Sciatic nerve (tissue), 2 donors: ENCODE results near the gene HERC4. TPM values are rescaled to one million over a fixed set of nuclear protein-coding genes. Genes with fewer than 3 reads are reported as not detected.
"Not testable (repeated sequence)": the region's sequence is repeated elsewhere in the genome, so short reads cannot be mapped to it uniquely, and the experiment has no call there.

Source experiments
- ATAC-seq: fragments of 200-7000 bp; cut with Tn5 transposase; one replicate; pipeline ENCODE4 v1.9.1; 2020; ENCODE audit warnings: mild to moderate bottlenecking, moderate library complexity
- DNase-seq: peaks from one replicate; pipeline ENCODE4 v3.0.0-alpha.2; 2020; ENCODE audit warnings: low spot score
- intact Hi-C: fragments of 100-400 bp; cut with DNase I; formaldehyde crosslinking; loops from one replicate; pipeline ENCODE4 v1.14.2; 2022
- total RNA-seq: library from RNA; stranded (reverse); fragmentation: NEBNext Ultra II Directional; extraction: Animal tissue kit (Norgen Biotek cat#: 25700); gene quantifications from one replicate; pipeline ENCODE4 v1.2.1, GENCODE V29; 2021
- donor health status: DM: no; HTN: no; CAD: no.
- donor health status: DM: no; HTN: no; CAD: no.

HERC4 gene
- total RNA-seq, 1 donor from 2014 or later = 95.1 TPM

GRCh38 chr10:68067029-68067428 lies 8.1 kb downstream of the HERC4 start:
- ATAC-seq (no peak), DNase-seq (no peak)
- intact Hi-C loops = no loop called here

DNA sequence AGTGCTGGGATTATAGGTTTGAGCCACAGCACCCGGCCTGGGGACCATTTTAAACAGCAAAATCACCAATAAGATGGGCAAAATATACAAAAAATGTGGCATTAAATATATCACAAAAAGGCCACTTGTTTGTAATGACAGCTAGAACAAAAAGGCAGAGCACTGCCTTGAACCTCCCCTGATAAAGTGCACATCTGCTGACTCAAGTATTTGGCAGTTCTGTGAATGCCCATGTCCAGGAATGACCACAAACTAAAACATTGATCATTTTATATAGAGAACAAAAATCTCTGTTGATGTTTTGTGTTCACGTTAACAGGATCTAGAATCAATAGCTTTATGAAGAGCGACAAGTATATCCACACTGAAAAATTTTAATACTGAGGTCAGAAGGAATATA lies 21.5 kb downstream of the HERC4 start:
- no peak for ATAC-seq
- intact Hi-C loops = no loop called here
- DNase-seq = no peak

- DNase-seq (no peak), ATAC-seq (no peak)
- intact Hi-C loops = no loop called here
Measured at GRCh38 chr10:68052463-68052862, 22.6 kb downstream of the HERC4 start.

- no peak for ATAC-seq
- intact Hi-C loops = no loop called here
- DNase-seq = no peak
Measured at GRCh38 chr10:68049289-68050078, 25.6 kb downstream of the HERC4 start.

GRCh38 chr10:68047554-68048327 lies 27.3 kb downstream of the HERC4 start:
- intact Hi-C loops = no loop called here
- ATAC-seq = no peak
- DNase-seq = no peak

DNA sequence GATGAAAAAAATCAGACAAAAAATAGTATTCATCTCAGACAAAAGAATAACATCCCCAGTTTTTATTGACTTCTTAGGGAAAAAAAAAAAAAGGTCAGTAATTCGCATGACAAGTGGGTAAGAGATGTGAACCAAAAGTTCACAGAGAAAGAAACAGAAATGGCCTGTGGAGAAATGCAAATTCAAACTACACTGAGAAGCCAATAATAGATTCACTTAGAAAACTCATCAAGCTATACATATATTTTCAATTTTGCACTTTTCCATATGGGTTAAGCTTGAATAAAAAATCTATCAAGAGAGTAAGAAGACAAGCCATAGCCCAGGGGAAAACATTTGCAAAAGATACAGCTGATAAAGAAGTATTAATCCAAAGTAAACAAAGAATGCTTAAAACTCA lies 28.0 kb downstream of the HERC4 start:
- ATAC-seq (no peak), DNase-seq (no peak)
- intact Hi-C loops = no loop called here

DNA sequence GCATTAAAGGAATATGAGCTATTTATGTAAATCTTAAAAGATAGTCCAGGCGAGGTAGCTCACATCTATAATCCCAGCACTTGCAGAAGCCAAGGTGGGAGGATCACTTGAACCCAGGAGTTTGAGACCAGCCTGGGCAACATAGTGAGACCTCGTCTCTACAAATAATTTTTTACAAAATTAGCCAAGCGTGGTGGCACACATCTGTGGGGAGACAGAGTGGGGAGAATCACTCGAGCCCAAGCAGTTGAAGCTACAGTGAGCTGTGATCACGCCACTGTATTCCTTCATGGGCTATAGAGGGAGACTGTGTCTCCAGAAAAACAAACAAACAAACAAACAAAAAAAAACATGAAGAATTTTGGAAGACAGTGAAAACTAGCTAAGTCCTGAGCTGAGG lies 28.4 kb downstream of the HERC4 start:
- intact Hi-C loops = no loop called here
- ATAC-seq (no peak), DNase-seq (no peak)

DNA sequence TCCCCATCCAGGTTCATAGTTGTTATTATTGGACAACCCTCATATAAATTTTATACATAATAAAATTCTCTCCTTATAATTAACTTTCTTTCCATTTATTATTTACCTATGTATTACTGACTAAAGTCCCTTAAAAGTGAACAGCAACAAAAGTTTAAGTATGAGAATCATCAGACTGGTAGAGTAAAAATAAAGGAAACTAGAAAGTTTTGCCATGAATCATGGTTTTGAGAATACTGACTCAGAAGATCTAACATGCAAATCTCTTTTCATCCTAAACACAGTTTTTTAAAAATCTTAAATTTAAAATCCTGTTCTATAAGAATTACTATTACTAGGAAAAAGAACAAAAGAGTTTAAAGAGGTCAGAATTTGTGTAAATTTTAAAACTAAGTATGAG lies 32.1 kb downstream of the HERC4 start:
- intact Hi-C loops = no loop called here
- ATAC-seq (no peak), DNase-seq (no peak)

GRCh38 chr10:68032113-68032512 lies 43.0 kb downstream of the HERC4 start:
- no peak for DNase-seq
- intact Hi-C loops = no loop called here
- ATAC-seq = no peak

GRCh38 chr10:68027429-68027828 lies 47.7 kb downstream of the HERC4 start:
- no peak for ATAC-seq
- DNase-seq = no peak
- intact Hi-C loops = no loop called here

GRCh38 chr10:68023292-68023691 lies 51.8 kb downstream of the HERC4 start:
- ATAC-seq (no peak), DNase-seq (no peak)
- intact Hi-C loops = no loop called here

- intact Hi-C loops, DNase-seq, ATAC-seq: not testable (repeated sequence)
Measured at GRCh38 chr10:68022324-68022723, 52.8 kb downstream of the HERC4 start.

DNA sequence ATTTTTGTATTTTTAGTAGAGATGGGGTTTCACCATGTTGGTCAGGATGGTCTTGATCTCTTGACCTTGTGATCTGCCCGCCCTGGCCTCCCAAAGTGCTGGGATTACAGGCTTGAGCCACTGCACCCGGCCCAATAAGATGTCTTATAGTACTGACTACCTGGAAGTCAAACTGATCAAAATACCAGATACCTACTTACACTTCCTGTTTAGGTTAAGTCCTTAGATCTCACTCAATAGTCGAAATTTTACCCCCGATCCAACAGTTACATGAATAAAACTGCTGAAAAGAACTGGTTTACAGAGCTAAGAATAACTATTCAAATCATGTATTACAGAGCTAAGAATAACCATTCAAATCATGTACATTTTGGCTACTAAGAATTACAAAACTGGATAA lies 58.6 kb downstream of the HERC4 start:
- ATAC-seq, DNase-seq, intact Hi-C loops: not testable (repeated sequence)

- intact Hi-C loops = no loop called here
Measured at GRCh38 chr10:68010426-68010940, 64.6 kb downstream of the HERC4 start.

DNA sequence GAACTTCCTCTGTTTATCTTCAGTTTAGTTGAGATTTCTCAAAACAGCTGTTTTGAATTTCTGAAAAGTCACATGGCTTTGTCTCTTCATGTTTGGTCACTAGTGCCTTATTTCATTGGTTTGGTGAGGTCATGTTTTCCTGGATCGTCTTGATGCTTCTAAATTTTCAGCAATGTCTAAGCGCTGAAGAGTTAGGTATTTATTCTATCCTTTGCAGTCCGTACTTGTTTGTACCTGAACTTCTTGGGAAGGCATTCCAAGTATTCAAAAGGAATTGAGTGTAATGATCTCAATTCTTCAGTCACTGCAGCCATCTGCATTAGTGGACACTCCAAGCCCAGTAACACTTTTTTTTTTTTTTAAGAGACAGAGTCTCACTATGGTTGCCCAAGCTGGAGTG lies 67.7 kb downstream of the HERC4 start:
- intact Hi-C loops = no loop called here
- no peak for ATAC-seq
- no peak for DNase-seq

More at GRCh38 chr10:68010426-68010940, 64.6 kb downstream of the HERC4 start:
- DNase-seq (no peak), ATAC-seq (no peak)

GRCh38 chr10:68001539-68001938 lies 73.5 kb downstream of the HERC4 start:
- no peak for ATAC-seq
- intact Hi-C loops = no loop called here
- DNase-seq = no peak

DNA sequence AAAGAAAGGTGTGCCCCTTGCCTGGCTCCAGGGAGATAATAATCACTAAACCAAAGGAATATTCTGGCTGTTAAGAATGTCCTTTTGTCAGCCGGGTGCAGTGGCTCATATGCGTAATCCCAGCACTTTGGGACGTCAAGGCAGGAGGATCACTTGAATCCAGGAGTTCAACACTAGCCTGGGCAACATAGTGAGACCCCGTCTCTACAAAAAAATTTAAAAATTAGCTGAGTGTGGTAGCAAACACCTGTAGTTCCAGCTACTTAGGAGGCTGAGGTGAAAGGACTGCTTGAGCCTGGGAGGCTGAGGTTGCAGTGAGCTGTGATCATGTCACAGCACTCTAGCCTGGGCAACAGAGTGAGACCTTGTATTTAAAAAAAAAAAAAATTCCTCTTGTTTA lies 74.1 kb downstream of the HERC4 start:
- ATAC-seq (no peak), DNase-seq (no peak)
- intact Hi-C loops = no loop called here

DNA sequence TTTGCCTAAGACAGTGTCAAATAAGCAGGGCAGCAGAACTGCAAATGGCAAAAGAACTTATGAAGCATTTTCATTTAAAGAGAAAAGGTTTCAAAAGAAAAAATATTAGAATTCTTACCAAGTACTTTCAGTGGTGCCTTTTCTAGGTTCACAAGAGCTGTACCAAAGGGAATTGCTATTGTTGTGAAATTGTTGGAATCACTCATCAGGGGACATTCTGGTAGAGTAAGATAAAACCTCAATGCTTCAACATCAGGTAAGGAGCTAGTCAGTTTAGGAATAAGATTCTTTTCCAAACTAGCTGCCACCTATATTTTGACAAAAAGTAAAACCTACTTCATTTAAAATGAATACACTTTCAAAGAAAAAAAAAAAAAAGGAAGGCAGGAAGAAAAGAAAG lies 85.0 kb downstream of the HERC4 start:
- ATAC-seq (no peak), DNase-seq (no peak)
- intact Hi-C loops = no loop called here

GRCh38 chr10:67988606-67989005 lies 86.5 kb downstream of the HERC4 start:
- ATAC-seq (no peak), DNase-seq (no peak)
- intact Hi-C loops = no loop called here

DNA sequence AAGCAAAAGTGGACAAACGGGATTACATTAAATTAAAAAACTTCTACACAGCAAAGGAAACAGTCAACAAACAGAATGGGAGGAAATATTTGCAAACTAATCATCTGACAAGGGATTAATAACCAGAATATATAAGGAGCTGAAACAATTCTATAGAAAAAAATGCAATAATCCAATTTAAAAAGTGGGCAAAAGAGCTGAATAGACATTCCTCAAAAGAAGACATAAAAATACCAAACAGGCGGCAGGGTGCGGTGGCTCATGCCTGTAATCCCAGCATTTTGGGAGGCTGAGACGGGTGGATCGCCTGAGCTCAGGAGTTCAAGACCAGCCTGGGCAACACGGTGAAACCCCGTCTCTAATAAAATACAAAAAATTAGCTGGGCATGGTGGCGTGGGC lies 92.5 kb downstream of the HERC4 start:
- ATAC-seq, intact Hi-C loops, DNase-seq: not testable (repeated sequence)
